Activated CD4-positive, alpha-beta T cell treated with anti-CD3 and anti-CD28 coated beads, Interleukin-2, amount 10 ng/mL, durations not matched to agents 7 days and 5 days (primary cell): ENCODE measurements around the gene LBHD2. TPM values are rescaled to one million over a fixed set of nuclear protein-coding genes. Genes with fewer than 3 reads are reported as not detected.
"Not testable (repeated sequence)": the region's sequence is repeated elsewhere in the genome, so short reads cannot be mapped to it uniquely, and the experiment has no call there.

Source experiments
- CTCF ChIA-PET: fragments of 350-600 bp; sonication (Branson Sonifier 250); formaldehyde crosslinking; loops from one replicate; lab custom pipeline; 2021; ENCODE audit warnings: antibody characterized with exemption; lab: Charles Lee
- POLR2A ChIA-PET: fragments of 350-600 bp; sonication (Branson Sonifier 250); formaldehyde crosslinking; loops from one replicate; lab custom pipeline; 2021; ENCODE audit warnings: antibody characterized with exemption; lab: Charles Lee
- DNase-seq: peaks from one replicate; pipeline ENCODE4 v3.0.0-alpha.2; 2020
- H3K27ac Mint-ChIP-seq: one replicate; pipeline ENCODE4 v1.8.0; 2021; ENCODE audit warnings: mild to moderate bottlenecking, moderate library complexity, mixed read lengths
- H3K27me3 Mint-ChIP-seq: one replicate; pipeline ENCODE4 v1.8.0; 2021; ENCODE audit warnings: mixed read lengths
- H3K36me3 Mint-ChIP-seq: one replicate; pipeline ENCODE4 v1.8.0; 2021; ENCODE audit warnings: low read depth, mixed read lengths
- H3K4me1 Mint-ChIP-seq: one replicate; pipeline ENCODE4 v1.8.0; 2021; ENCODE audit warnings: mixed read lengths
- H3K4me3 Mint-ChIP-seq: one replicate; pipeline ENCODE4 v1.8.0; 2021; ENCODE audit warnings: mild to moderate bottlenecking, moderate library complexity, mixed read lengths
- H3K9me3 Mint-ChIP-seq: one replicate; pipeline ENCODE4 v1.8.0; 2021; ENCODE audit warnings: mixed read lengths
- total RNA-seq, 2 experiments: library from RNA; stranded (reverse); gene quantifications; one replicate each; pipeline ENCODE4 v1.2.3, GENCODE V29; 2021

LBHD2 gene
- total RNA-seq, 2 experiments from 2014 or later, result not detected

DNA sequence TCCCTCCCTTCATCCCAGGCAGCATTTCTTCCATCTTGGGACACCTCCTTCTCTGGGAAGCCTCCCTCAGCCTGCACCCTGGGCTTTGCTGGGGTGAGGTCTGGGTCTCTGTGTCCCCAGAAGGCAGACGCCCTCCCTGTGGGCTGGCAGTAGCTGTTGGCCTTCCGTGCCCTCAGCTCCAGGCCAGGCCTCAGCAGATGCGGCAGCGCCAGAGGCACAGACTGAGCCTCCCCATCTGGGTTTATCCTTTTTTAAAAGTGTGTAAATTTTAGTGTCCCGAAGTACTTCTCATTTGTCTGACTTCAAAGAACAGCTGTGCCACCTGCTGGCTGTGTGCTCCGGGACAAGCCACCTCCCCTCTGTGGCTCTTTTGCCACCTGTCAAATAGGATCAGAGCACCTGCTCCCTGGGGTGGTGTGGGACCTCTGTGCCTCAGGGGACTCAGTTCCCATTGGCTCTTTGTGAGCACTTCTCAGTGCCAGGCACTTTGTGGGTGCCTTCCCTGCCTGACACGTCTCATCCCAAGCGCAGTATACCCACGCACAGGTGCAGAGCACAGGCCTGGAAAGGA lies 21.7 kb downstream of the LBHD2 start:
- H3K27me3 Mint-ChIP-seq, result peaks cover 31% of the 10 kb centered on the region
- no peaks in the 10 kb centered on the region for H3K36me3 Mint-ChIP-seq
- CTCF ChIA-PET, result interaction anchor here (0.6 to 2.3 kb wide), 17 partner anchors 7 to 287 kb away, joined by 3 to 17 read pairs (median 4); partner anchors contain the start of gene EXOC3L4
- DNase-seq, result peak; percentile 30
- H3K27ac Mint-ChIP-seq, result no peak overlapping the region
- H3K4me1 Mint-ChIP-seq, result peaks cover 4% of the 10 kb centered on the region
- no peak overlapping the region for H3K4me3 Mint-ChIP-seq
- POLR2A ChIA-PET, result no interaction called here
- H3K9me3 Mint-ChIP-seq, result no peaks in the 10 kb centered on the region

DNA sequence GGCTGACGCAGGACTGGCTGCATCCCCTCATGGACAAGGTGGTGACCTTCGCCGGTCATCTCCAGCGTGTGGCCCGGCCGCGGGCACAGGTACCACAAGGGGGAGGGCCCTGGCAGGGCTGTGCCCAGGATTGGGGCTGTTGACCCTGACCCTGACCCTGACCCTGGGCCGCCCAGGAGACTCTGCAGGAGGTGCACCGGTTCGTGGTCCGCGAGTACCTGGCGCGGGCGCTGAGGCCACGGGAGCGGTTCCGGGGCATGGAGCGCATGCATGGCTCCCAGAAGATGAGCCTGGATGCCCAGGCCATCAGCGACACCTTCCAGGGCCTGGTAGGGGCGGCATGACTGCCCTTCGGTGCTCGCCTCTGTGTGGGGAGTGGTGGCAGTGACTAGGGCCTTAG lies 23.4 kb downstream of the LBHD2 start:
- H3K27ac Mint-ChIP-seq, result no peak overlapping the region
- POLR2A ChIA-PET, result no interaction called here
- no peaks in the 10 kb centered on the region for H3K9me3 Mint-ChIP-seq
- peaks cover 6% of the 10 kb centered on the region for H3K4me1 Mint-ChIP-seq
- no peak for DNase-seq
- H3K4me3 Mint-ChIP-seq, result no peak overlapping the region
- CTCF ChIA-PET, result interaction anchor here (1.1 kb wide), 2 partner anchors 8 to 128 kb away, joined by 3 to 4 read pairs; no protein-coding TSS in a partner anchor
- H3K36me3 Mint-ChIP-seq, result no peaks in the 10 kb centered on the region
- peaks cover 20% of the 10 kb centered on the region for H3K27me3 Mint-ChIP-seq

DNA sequence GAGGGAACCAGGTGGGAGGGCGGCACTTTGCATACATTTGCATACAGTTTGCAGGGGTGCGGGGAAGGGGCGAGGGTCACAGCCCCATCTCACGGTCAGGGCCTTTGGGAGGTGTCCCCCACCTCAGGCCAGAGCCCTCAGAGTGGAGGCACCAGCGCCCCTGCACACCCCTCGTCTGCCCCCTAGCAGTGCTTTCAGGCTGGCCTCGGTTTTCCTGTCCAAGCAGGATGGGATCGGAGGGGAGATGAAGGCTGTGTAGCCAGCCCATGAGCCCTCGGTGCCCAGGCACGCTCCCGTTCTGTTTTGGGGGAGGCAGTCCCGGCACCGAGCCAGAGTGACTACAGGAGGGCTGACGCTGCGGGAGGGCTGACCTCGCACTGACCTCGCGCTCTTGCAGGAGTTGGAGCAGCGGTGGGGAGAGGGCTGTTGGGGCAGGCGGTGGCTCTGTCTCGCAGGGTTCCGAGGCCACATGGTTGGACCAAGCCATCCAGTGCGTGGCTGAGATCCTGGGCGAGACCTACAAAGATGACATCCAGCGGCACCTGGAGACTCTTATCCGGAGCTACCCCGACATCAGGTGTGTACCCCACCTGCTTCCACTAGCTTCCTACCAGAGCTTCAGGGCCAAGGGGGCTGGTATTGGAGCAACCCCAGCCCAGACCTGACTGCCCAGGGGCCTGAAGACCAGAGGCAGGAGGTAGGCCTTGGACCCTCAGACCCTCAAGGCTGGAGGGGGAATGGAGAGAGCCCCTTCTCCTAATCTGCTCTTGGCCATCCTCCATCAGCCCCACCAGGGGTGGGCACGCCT lies 24.1 kb downstream of the LBHD2 start:
- ChIA-PET CTCF (interaction anchor here (1.0 kb wide), 1 partner anchor 184 kb away, joined by 3 read pairs; no protein-coding TSS in a partner anchor), POLR2A (no interaction called here)
- DNase-seq, result no peak
- Mint-ChIP-seq H3K9me3 (no peaks in the 10 kb centered on the region), H3K27me3 (peaks cover 16% of the 10 kb centered on the region), H3K27ac (no peak overlapping the region), H3K4me1 (peaks cover 6% of the 10 kb centered on the region), H3K4me3 (no peak overlapping the region), H3K36me3 (no peaks in the 10 kb centered on the region)

DNA sequence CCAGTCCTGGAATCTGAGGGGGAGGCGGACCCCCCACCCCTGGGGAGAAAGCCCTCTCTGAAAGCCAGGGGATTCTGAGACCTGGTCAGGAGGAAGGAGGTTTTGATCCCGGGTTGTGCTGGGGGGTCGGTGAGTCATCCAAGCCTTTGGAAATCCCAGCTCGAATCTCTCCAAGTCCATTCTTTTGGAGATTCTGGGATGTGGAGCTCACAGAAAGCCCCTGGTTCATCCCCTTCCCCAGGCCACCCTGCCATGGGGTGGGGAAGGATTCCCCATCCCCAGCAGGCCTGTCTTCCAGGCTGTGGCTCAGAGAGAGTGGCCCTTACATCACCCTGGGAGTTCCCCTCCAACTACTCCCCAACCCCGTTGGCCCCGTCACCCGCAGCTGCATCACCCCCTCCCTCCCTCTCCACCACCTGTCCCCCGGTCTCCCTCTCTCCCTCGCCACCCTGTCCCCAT lies 24.8 kb downstream of the LBHD2 start:
- Mint-ChIP-seq H3K36me3 (no peaks in the 10 kb centered on the region), H3K27me3 (peaks cover 11% of the 10 kb centered on the region), H3K4me3 (no peak overlapping the region), H3K27ac (no peak overlapping the region), H3K9me3 (no peaks in the 10 kb centered on the region), H3K4me1 (peaks cover 5% of the 10 kb centered on the region)
- no peak for DNase-seq
- CTCF ChIA-PET, result interaction anchor here (1.0 kb wide), 1 partner anchor 183 kb away, joined by 3 read pairs; no protein-coding TSS in a partner anchor
- POLR2A ChIA-PET, result no interaction called here

DNA sequence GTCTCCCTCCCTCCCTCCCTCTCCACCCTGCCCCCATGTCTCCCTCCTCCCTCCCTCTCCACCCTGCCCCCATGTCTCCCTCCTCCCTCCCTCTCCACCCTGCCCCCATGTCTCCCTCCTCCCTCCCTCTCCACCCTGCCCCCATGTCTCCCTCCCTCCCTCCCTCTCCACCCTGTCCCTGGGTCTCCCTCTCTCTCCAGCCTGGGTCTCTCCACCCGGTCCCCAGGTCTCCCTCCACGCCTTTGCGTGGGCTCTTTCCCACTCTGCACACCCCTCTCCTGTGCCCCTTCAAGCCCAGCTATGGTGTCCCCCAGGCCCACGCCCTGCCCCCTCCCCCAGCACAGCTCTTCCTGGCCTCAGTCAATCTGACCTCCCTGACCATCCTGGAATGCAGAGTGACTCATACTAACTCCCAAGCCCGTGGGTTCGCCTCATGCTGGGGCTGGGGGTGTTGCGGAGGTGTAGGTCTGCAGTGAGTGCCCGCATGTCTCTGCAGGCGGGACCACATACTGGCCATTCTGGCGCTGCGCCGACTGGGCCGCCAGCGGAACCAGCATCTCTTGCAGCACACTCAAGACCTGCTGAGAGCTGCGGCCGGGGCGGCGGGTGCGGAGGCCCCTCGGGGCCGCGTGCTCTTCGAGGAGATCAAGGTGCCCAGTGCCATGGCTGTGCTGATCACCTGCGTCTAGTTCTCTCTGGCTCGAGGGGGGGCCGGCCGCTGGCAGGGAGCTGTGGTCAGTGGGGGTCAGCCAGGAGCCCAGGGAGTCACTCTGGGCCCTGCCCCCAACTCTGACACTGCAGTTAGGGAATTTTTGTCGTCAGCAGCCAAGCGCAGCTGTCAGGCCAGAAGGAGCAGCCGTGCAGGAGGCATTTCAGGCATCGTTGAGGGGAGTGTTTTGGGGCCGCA lies 25.8 kb downstream of the LBHD2 start:
- POLR2A ChIA-PET, result no interaction called here
- H3K27ac Mint-ChIP-seq, result no peak overlapping the region
- H3K9me3 Mint-ChIP-seq, result no peaks in the 10 kb centered on the region
- H3K36me3 Mint-ChIP-seq, result no peaks in the 10 kb centered on the region
- H3K4me3 Mint-ChIP-seq, result no peak overlapping the region
- peaks cover 9% of the 10 kb centered on the region for H3K27me3 Mint-ChIP-seq
- no peak for DNase-seq
- peaks cover 5% of the 10 kb centered on the region for H3K4me1 Mint-ChIP-seq
- CTCF ChIA-PET, result interaction anchor here (0.6 kb wide), 1 partner anchor 25 kb away, joined by 3 read pairs; no protein-coding TSS in a partner anchor

DNA sequence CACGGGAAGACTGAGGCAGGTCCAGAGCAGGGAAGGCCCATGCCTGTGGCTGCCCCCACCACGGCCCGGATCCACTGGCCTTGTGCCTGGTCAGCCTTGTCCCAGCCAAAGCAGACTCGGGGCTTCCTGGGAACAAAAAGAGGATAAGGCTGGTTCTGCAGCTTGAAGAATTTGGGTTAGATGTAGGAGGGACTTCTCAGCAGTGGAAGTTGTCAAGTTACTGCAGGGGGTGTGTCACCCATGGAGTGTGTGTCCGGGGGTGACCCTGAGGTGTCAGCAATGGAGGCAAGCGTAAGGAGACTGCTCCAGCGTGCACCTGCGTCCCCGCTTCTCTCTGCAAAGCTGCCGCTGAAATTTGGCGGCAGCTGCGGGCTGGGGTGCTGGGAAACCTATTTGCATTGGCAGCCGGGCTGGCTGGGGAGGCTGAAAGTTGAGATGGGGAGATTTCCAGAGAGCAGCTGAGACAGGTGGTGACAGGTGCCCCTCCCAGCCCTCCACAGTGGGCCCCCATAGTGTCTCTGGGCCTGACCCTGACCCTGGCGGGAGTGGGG lies 26.7 kb downstream of the LBHD2 start:
- Mint-ChIP-seq H3K4me1 (peaks cover 8% of the 10 kb centered on the region), H3K27ac (no peak overlapping the region)

DNA sequence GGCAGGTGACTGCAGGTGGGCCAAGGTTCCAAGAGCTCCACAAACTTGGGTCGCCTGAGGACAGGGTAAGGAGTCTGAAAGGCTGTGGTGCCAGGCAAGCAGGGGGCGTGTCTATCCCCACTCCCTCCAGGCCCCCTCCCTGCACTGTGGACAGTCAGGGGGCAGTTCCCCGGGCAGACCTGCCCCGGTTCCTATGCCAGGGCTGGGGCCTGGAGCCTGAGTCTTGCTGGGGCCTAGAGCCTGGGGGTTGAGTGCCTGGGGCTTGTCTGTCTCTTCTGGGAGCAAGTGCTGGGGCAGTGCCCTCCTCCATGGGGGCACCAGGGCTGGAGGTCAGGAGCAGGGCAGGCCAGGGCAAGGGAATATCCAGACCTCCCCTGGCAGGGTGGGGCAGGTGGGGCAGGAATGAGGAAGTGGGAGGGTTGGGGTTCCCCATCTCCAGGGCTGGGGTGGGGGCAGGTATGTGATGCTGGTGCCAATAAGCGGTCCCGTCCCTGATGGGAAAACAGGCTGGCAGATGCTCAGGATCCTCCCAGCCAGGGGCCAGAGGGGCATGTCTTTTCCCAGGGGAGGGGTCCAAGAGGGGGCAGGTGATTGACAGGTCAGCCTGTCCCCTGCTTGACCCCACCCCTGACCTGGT lies 27.3 kb downstream of the LBHD2 start:
- no peak for DNase-seq
- H3K9me3 Mint-ChIP-seq, result no peaks in the 10 kb centered on the region
- ChIA-PET CTCF (no interaction called here), POLR2A (no interaction called here)
- peaks cover 8% of the 10 kb centered on the region for H3K4me1 Mint-ChIP-seq
- H3K4me3 Mint-ChIP-seq, result no peak overlapping the region
- H3K36me3 Mint-ChIP-seq, result no peaks in the 10 kb centered on the region
- H3K27me3 Mint-ChIP-seq, result no peaks in the 10 kb centered on the region
- no peak overlapping the region for H3K27ac Mint-ChIP-seq

More for the DNA sequence above, 26.7 kb downstream of the LBHD2 start:
- H3K36me3 Mint-ChIP-seq, result no peaks in the 10 kb centered on the region
- ChIA-PET POLR2A (no interaction called here), CTCF (no interaction called here)
- H3K27me3 Mint-ChIP-seq, result peaks cover 2% of the 10 kb centered on the region
- no peaks in the 10 kb centered on the region for H3K9me3 Mint-ChIP-seq
- no peak for DNase-seq
- H3K4me3 Mint-ChIP-seq, result no peak overlapping the region

DNA sequence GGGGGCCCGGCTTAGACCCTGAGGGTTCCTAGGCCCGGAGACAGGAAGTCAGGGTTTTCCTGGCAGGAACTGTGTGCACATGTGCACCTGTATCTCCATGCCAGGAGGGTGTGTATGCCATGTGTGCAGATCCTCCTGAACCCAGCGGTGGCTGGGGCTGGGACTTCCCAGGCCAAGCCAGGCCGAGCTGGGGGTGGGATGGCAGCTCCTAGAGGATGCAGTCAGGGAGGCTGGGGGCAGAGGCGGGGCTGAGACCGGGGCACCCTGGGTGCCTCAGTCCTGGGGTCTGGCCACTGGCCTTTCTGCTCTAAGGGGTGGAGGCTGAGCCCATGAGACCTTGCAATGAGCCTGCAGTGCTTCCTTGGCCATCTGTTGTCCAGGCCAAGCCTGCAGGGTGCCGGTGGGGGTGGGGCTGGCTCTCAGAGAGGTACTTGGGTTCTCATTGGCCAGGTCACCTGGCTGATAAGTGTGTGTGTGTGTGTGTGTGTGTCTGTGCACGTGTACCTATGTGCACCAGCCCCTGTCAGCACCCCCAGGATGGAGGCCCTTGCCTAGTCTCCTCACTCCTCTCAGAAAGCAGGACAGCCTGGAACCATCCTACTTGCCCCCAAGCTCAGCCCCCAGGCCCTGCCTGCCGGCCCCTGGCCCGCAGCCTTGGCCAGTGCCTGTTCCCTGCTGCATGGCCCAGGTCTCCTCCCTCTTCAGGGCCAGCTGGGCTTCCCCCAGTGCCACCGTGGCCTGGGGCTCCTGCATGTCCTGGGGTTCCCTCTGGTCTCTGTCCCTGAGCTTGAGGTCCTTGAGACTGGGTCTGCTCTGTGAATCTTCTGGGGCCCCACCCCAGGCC lies 28.6 kb downstream of the LBHD2 start:
- H3K4me3 Mint-ChIP-seq, result no peak overlapping the region
- H3K36me3 Mint-ChIP-seq, result no peaks in the 10 kb centered on the region
- H3K4me1 Mint-ChIP-seq, result peaks cover 8% of the 10 kb centered on the region
- no peaks in the 10 kb centered on the region for H3K27me3 Mint-ChIP-seq
- DNase-seq, result no peak
- no peak overlapping the region for H3K27ac Mint-ChIP-seq
- POLR2A ChIA-PET, result interaction anchor here (0.6 kb wide), 1 partner anchor 347 kb away, joined by 3 read pairs; no protein-coding TSS in a partner anchor
- H3K9me3 Mint-ChIP-seq, result no peaks in the 10 kb centered on the region
- CTCF ChIA-PET, result interaction anchor here (1.6 kb wide), 1 partner anchor 8 kb away, joined by 4 read pairs; no protein-coding TSS in a partner anchor

DNA sequence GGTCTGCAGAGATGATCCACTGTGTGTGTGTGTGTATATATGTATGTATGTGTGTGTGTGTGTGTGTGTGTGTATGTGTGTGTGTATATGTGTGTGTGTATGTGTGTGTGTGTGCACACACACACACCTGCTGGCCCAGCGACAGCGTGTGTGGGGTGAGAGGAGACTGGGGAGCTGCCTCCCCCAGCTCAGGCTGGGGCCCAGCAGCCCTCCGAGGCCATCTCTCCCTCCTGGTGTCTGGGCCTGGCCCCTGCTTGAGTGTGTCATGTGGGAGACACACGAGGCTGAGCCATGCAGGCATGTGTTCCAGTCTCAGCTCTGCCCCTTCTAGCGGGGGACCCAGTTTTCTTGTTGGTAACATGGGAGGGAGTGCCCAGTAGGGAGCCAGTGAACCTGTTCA lies 29.3 kb downstream of the LBHD2 start:
- Mint-ChIP-seq H3K4me1 (peaks cover 8% of the 10 kb centered on the region), H3K4me3 (no peak overlapping the region), H3K27me3 (no peaks in the 10 kb centered on the region), H3K36me3 (no peaks in the 10 kb centered on the region), H3K9me3 (no peaks in the 10 kb centered on the region), H3K27ac (no peak overlapping the region)
- POLR2A ChIA-PET, result no interaction called here
- no peak for DNase-seq
- CTCF ChIA-PET, result interaction anchor here (1.6 kb wide), 1 partner anchor 8 kb away, joined by 4 read pairs; no protein-coding TSS in a partner anchor

DNA sequence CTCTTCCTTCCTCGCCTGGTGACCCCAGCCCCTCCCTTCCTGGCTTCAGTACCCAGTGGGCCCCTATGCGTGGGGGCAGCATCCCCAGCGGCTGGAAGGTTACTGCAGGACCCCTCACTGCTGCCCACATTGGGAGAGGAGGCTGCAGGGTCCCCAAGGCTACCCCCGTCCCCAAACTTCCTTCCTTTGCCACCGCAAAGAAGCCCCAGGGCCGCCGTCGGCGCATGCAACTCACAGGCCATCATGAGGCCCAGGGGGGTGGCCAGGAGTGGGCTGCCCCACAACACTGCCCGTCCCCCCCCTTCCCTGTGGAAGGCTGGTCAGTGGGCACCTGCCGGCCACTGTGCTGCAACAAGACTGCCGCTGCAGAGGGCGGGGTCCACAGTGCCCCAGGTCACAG lies 29.8 kb downstream of the LBHD2 start:
- H3K9me3 Mint-ChIP-seq, result no peaks in the 10 kb centered on the region
- H3K27me3 Mint-ChIP-seq, result no peaks in the 10 kb centered on the region
- POLR2A ChIA-PET, result no interaction called here
- peaks cover 8% of the 10 kb centered on the region for H3K4me1 Mint-ChIP-seq
- no peak overlapping the region for H3K4me3 Mint-ChIP-seq
- DNase-seq, result no peak
- H3K27ac Mint-ChIP-seq, result no peak overlapping the region
- CTCF ChIA-PET, result interaction anchor here (1.6 kb wide), 1 partner anchor 9 kb away, joined by 4 read pairs; no protein-coding TSS in a partner anchor
- H3K36me3 Mint-ChIP-seq, result no peaks in the 10 kb centered on the region

DNA sequence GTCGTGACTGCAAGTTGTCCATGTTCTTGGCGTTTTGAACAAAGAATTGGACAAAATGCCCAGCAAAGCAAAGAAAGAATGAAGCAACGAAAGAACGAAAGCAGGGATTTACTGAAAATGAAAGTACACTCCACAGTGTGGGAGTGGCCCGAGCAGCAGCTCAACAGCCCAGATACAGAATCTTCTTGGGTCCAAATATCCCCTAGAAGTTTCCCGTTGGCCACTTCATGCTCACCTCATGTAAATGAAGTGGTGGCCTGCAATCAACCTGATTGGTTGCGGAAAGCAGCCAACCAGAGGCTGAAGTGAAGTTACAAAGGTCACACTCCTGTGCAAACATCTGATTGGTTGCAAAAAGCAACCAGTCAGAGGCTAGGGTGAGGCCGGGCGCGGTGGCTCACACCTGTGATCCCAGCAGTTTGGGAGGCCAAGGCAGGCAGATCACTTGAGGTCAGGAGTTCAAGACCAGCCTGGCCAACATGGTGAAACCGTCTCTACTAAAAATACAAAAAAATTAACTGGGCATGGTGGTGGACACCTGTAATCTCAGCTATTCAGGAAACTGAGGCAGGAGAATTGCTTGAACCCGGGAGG lies 31.2 kb downstream of the LBHD2 start:
- DNase-seq, result peak; percentile 13
- CTCF ChIA-PET, result interaction anchor here (0.6 to 2.6 kb wide), 4 partner anchors 8 to 554 kb away, joined by 3 to 17 read pairs (median 4); no protein-coding TSS in a partner anchor
- H3K4me3 Mint-ChIP-seq, result peak overlapping the region; percentile 20
- H3K9me3 Mint-ChIP-seq, POLR2A ChIA-PET, H3K4me1 Mint-ChIP-seq, H3K36me3 Mint-ChIP-seq, H3K27me3 Mint-ChIP-seq, H3K27ac Mint-ChIP-seq: not testable (repeated sequence)
